CD4-positive, alpha-beta T cell (primary cell): ENCODE measurements around the gene RTN4RL1. TPM values are rescaled to one million over a fixed set of nuclear protein-coding genes. Genes with fewer than 3 reads are reported as not detected.

Experiments used
- ATAC-seq: fragments of 200-7000 bp; cut with Tn5 transposase; one replicate; pipeline ENCODE4 v1.10.0; 2022; ENCODE audit warnings: mild to moderate bottlenecking; ENCODE audit not compliant: poor library complexity
- CTCF ChIA-PET: fragments of 350-600 bp; sonication (Branson Sonifier 250); formaldehyde crosslinking; loops from one replicate; lab custom pipeline; 2021; ENCODE audit warnings: antibody characterized with exemption, inconsistent platforms; lab: Charles Lee
- POLR2A ChIA-PET: fragments of 350-600 bp; sonication (Branson Sonifier 250); formaldehyde crosslinking; loops from one replicate; lab custom pipeline; 2021; ENCODE audit warnings: antibody characterized with exemption, inconsistent platforms; lab: Charles Lee
- DNase-seq, 14 experiments: peaks; one replicate each; pipeline ENCODE4 v3.0.0-alpha.2; 2013 to 2020; ENCODE audit warnings: mixed read lengths in 2 of 14
- H3K27ac ChIP-seq, 2 donors: one replicate each; pipeline versions ENCODE4 v1.5.1 to v1.7.0; 2013; ENCODE audit warnings: low read length in 2 of 2, low read depth in 1 of 2, mild to moderate bottlenecking in 1 of 2
- H3K27me3 ChIP-seq, 2 experiments: 1 replicate in 1 of 2; 2 replicates in 1 of 2; pipeline versions ENCODE4 v1.6.1 to v1.7.0; 2013; ENCODE audit warnings: low read length in 2 of 2, control low read depth in 1 of 2, mild to moderate bottlenecking in 1 of 2, moderate library complexity in 1 of 2; ENCODE audit not compliant: insufficient read depth in 2 of 2, control insufficient read depth in 1 of 2
- H3K36me3 ChIP-seq: one replicate; pipeline ENCODE4 v1.6.1; 2013; ENCODE audit warnings: low read length, control low read depth; ENCODE audit not compliant: insufficient read depth
- H3K4me1 ChIP-seq: one replicate; pipeline ENCODE4 v1.6.1; 2013; ENCODE audit warnings: low read length, control low read depth; ENCODE audit not compliant: insufficient read depth
- H3K4me3 ChIP-seq: one replicate; pipeline ENCODE4 v1.5.1; 2013; ENCODE audit warnings: mild to moderate bottlenecking, low read length, moderate library complexity
- H3K9me3 ChIP-seq, 2 experiments: 1 replicate in 1 of 2; 2 replicates in 1 of 2; pipeline versions ENCODE4 v1.6.1 to v1.7.0; 2013; ENCODE audit warnings: low read length in 2 of 2, mild to moderate bottlenecking in 2 of 2, control low read depth in 1 of 2, moderate library complexity in 1 of 2; ENCODE audit not compliant: control insufficient read depth in 1 of 2, insufficient read depth in 1 of 2
- H3K27ac Mint-ChIP-seq: one replicate; pipeline ENCODE4 v1.8.0; 2020; ENCODE audit warnings: mixed read lengths
- H3K27me3 Mint-ChIP-seq: one replicate; pipeline ENCODE4 v1.8.0; 2021; ENCODE audit warnings: mixed read lengths
- H3K36me3 Mint-ChIP-seq: one replicate; pipeline ENCODE4 v1.8.0; 2021; ENCODE audit warnings: low read depth, mixed read lengths
- H3K4me1 Mint-ChIP-seq: one replicate; pipeline ENCODE4 v1.8.0; 2021; ENCODE audit warnings: low read depth, mixed read lengths
- H3K4me3 Mint-ChIP-seq: one replicate; pipeline ENCODE4 v1.8.0; 2020; ENCODE audit warnings: mild to moderate bottlenecking, mixed read lengths
- H3K9me3 Mint-ChIP-seq: one replicate; pipeline ENCODE4 v1.8.0; 2020; ENCODE audit warnings: mixed read lengths
- CTCF ChIP-seq: fragments of 200-600 bp; IDR thresholded peaks from one replicate; pipeline ENCODE4 v1.8.0; 2022; ENCODE audit warnings: antibody characterized with exemption, mild to moderate bottlenecking
- intact Hi-C, 2 experiments: fragments of 100-400 bp; cut with DNase I in 1 of 2; cut with micrococcal nuclease in 1 of 2; formaldehyde crosslinking; loops; one replicate each; pipeline versions ENCODE4 v1.15.1 to v1.9.0; 2023 to 2025; cut with DNase I, micrococcal nuclease
- total RNA-seq, 174 experiments: library from RNA in 2 of 174; stranded (reverse) in 2 of 174; gene quantifications; one replicate each; pipeline ENCODE4 v1.2.3 and lab custom pipeline; 2021 to 2026

RTN4RL1 gene
- total RNA-seq, 2 experiments from 2014 or later: 0.06 to 0.11 TPM

- Mint-ChIP-seq H3K9me3 (no peaks in the 10 kb centered on the region), H3K27me3 (peaks cover 10% of the 10 kb centered on the region), H3K36me3 (no peaks in the 10 kb centered on the region), H3K27ac (no peak overlapping the region), H3K4me3 (no peak overlapping the region), H3K4me1 (no peaks in the 10 kb centered on the region)
- Histone ChIP-seq H3K36me3 (no peaks in the 10 kb centered on the region), H3K4me3 (no peak overlapping the region), H3K27me3 (peaks cover 6 to 8% of the 10 kb centered on the region in 2 experiments), H3K9me3 (peaks cover 0 to 6% of the 10 kb centered on the region in 2 experiments), H3K27ac (no peak overlapping the region), H3K4me1 (no peaks in the 10 kb centered on the region)
- ChIA-PET CTCF (no interaction called here), POLR2A (no interaction called here)
- intact Hi-C loops: no loop called here
- ATAC-seq (no peak), DNase-seq (no peak)
- TF ChIP-seq CTCF: no peak
Measured at GRCh38 chr17:2004435-2004952, 20.6 kb downstream of the RTN4RL1 start.

GRCh38 chr17:2003525-2003924 lies 21.6 kb downstream of the RTN4RL1 start:
- peaks cover 0 to 7% of the 10 kb centered on the region in 2 experiments for H3K9me3 ChIP-seq
- Mint-ChIP-seq H3K36me3 (no peaks in the 10 kb centered on the region), H3K4me1 (no peaks in the 10 kb centered on the region), H3K4me3 (no peak overlapping the region), H3K27ac (no peak overlapping the region), H3K27me3 (peaks cover 19% of the 10 kb centered on the region), H3K9me3 (no peaks in the 10 kb centered on the region)
- no peaks in the 10 kb centered on the region for H3K36me3 ChIP-seq
- H3K27me3 ChIP-seq: peaks cover 13 to 14% of the 10 kb centered on the region in 2 experiments
- no peak overlapping the region for H3K4me3 ChIP-seq
- intact Hi-C loops: no loop called here
- H3K27ac ChIP-seq: no peak overlapping the region
- no peak for TF ChIP-seq CTCF
- CTCF ChIA-PET: no interaction called here
- no peak for ATAC-seq
- DNase-seq: no peak
- POLR2A ChIA-PET: no interaction called here
- no peaks in the 10 kb centered on the region for H3K4me1 ChIP-seq

GRCh38 chr17:2002767-2003329 lies 22.3 kb downstream of the RTN4RL1 start:
- H3K4me3 Mint-ChIP-seq: no peak overlapping the region
- ATAC-seq (no peak), DNase-seq (no peak)
- Histone ChIP-seq H3K27me3 (peaks cover 13 to 14% of the 10 kb centered on the region in 2 experiments), H3K9me3 (peaks cover 0 to 7% of the 10 kb centered on the region in 2 experiments), H3K4me3 (no peak overlapping the region), H3K36me3 (no peaks in the 10 kb centered on the region), H3K4me1 (no peaks in the 10 kb centered on the region), H3K27ac (no peak overlapping the region)
- peaks cover 19% of the 10 kb centered on the region for H3K27me3 Mint-ChIP-seq
- no peaks in the 10 kb centered on the region for H3K4me1 Mint-ChIP-seq
- no peaks in the 10 kb centered on the region for H3K9me3 Mint-ChIP-seq
- no peak for TF ChIP-seq CTCF
- CTCF ChIA-PET: no interaction called here
- H3K36me3 Mint-ChIP-seq: no peaks in the 10 kb centered on the region
- intact Hi-C loops: no loop called here
- H3K27ac Mint-ChIP-seq: no peak overlapping the region
- POLR2A ChIA-PET: no interaction called here
